ENCODE measurements around the gene CLEC1A. TPM values are rescaled to one million over a fixed set of nuclear protein-coding genes. Genes with fewer than 3 reads are reported as not detected.

The CLEC1A gene
- total and polyA plus RNA-seq, 11 donors: 1.2 to 7.3 (median 2.5) TPM

- ATAC-seq: peak; percentile 29 to 48 (median 34)
- H3K27me3 ChIP-seq: no peaks in the 10 kb centered on the region
- no peak for DNase-seq
- WGBS, 4 donors: 51 to 61% (median 54%) methylated on average over 3 of the region's 3 CpGs
- intact Hi-C loops (cut with DNase I): loop anchor here in 2 of 10 donors (2.0 to 5.0 kb wide), 2 partner anchors 29 to 35 kb away; no protein-coding TSS in a partner anchor
- peak overlapping the region in 10 of 12 donors; percentile 10 to 61 (median 46) for H3K4me3 ChIP-seq
- no peaks in the 10 kb centered on the region for H3K9me3 ChIP-seq
- no peaks in the 10 kb centered on the region for H3K36me3 ChIP-seq
- H3K27ac ChIP-seq: peak overlapping the region in 11 of 12 donors; percentile 45 to 85 (median 75)
- TF ChIP-seq POLR2A (IDR thresholded peaks at IDR 0.05) (no peak), CTCF (IDR thresholded peaks at IDR 0.05) (no peak)
- peaks cover 0 to 76% (median 13%) of the 10 kb centered on the region in 12 donors for H3K4me1 ChIP-seq
These were observed 1.3 kb downstream of the CLEC1A start for GRCh38 chr12:10097521-10097920.

GRCh38 chr12:10095971-10096370, 2.8 kb downstream of the CLEC1A start:
- intact Hi-C loops (cut with DNase I): loop anchor here in 2 of 10 donors (2.0 to 5.0 kb wide), 2 partner anchors 27 to 34 kb away; no protein-coding TSS in a partner anchor
- Histone ChIP-seq H3K27me3 (no peaks in the 10 kb centered on the region), H3K4me3 (peak overlapping the region in 9 of 12 donors; percentile 39 to 61 (median 46)), H3K36me3 (no peaks in the 10 kb centered on the region), H3K9me3 (no peaks in the 10 kb centered on the region), H3K4me1 (peaks cover 0 to 69% (median 10%) of the 10 kb centered on the region in 12 donors), H3K27ac (peak overlapping the region in 9 of 12 donors; percentile 63 to 85 (median 75))
- TF ChIP-seq POLR2A (IDR thresholded peaks at IDR 0.05) (no peak), CTCF (IDR thresholded peaks at IDR 0.05) (no peak)
- DNase-seq (no peak), ATAC-seq (no peak)
- WGBS, 4 donors: 59 to 75% (median 65%) methylated on average over 3 of the region's 3 CpGs

- Histone ChIP-seq H3K27me3 (no peaks in the 10 kb centered on the region), H3K36me3 (no peaks in the 10 kb centered on the region), H3K4me3 (peak overlapping the region in 3 of 12 donors; percentile 4 to 7 (median 5)), H3K4me1 (peaks cover 0 to 70% (median 8%) of the 10 kb centered on the region in 12 donors), H3K9me3 (no peaks in the 10 kb centered on the region), H3K27ac (peak overlapping the region in 10 of 12 donors; percentile 19 to 85 (median 75))
- TF ChIP-seq POLR2A (IDR thresholded peaks at IDR 0.05) (no peak), CTCF (IDR thresholded peaks at IDR 0.05) (no peak)
- peak in 3 of 4 donors; percentile 52 to 61 (median 55) for ATAC-seq
- 57 to 68% (median 61%) methylated on average over 4 of the region's 4 CpGs for WGBS, 4 donors
- intact Hi-C loops (cut with DNase I): loop anchor here in 1 of 10 donors (5.0 kb wide), 1 partner anchor 33 kb away; no protein-coding TSS in a partner anchor
- DNase-seq: no peak
These were observed 4.0 kb downstream of the CLEC1A start for GRCh38 chr12:10094646-10095395.
